Liver (tissue), 10 donors: Measurements from ENCODE around the gene METAP2. TPM values are rescaled to one million over a fixed set of nuclear protein-coding genes. Genes with fewer than 3 reads are reported as not detected.

Experiments
- DNase-seq: peaks from one replicate; pipeline ENCODE4 v3.0.0-alpha.2; 2017; ENCODE audit warnings: low spot score
- H3K27ac ChIP-seq, 2 donors: one replicate each; pipeline ENCODE4 v1.7.0; 2013; ENCODE audit warnings: inconsistent platforms in 2 of 2, low read length in 2 of 2, control low read depth in 1 of 2, low read depth in 1 of 2, mild to moderate bottlenecking in 1 of 2
- H3K27me3 ChIP-seq, 4 donors: one replicate each; pipeline versions ENCODE4 v1.6.1 to v1.7.0; 2013; ENCODE audit warnings: low read length in 3 of 4, inconsistent platforms in 1 of 4, mild to moderate bottlenecking in 1 of 4, moderate library complexity in 1 of 4; ENCODE audit not compliant: control insufficient read depth in 4 of 4, insufficient read depth in 4 of 4
- H3K36me3 ChIP-seq, 4 donors: one replicate each; pipeline versions ENCODE4 v1.6.1 to v1.7.0; 2013; ENCODE audit warnings: low read length in 3 of 4, mild to moderate bottlenecking in 3 of 4, low read depth in 1 of 4, moderate library complexity in 1 of 4; ENCODE audit not compliant: control insufficient read depth in 4 of 4, insufficient read depth in 3 of 4
- H3K4me1 ChIP-seq, 4 donors: one replicate each; pipeline versions ENCODE4 v1.6.1 to v1.7.0; 2013; ENCODE audit warnings: low read length in 3 of 4, mild to moderate bottlenecking in 3 of 4, moderate library complexity in 1 of 4; ENCODE audit not compliant: control insufficient read depth in 4 of 4, insufficient read depth in 4 of 4
- H3K4me3 ChIP-seq, 3 donors: one replicate each; pipeline versions ENCODE4 v1.6.1 to v1.7.0; 2013; ENCODE audit warnings: low read length in 3 of 3, control low read depth in 1 of 3, low read depth in 1 of 3, mild to moderate bottlenecking in 1 of 3
- H3K9ac ChIP-seq, 2 donors: one replicate each; pipeline ENCODE4 v1.7.0; 2013; ENCODE audit warnings: low read length in 2 of 2, mild to moderate bottlenecking in 2 of 2, moderate library complexity in 2 of 2, control low read depth in 1 of 2, low read depth in 1 of 2
- H3K9me3 ChIP-seq, 4 donors: one replicate each; pipeline versions ENCODE4 v1.6.1 to v1.7.0; 2013; ENCODE audit warnings: low read length in 3 of 4; ENCODE audit not compliant: control insufficient read depth in 4 of 4
- EGR1 ChIP-seq, 2 donors: IDR thresholded peaks; 2 replicates each; pipeline ENCODE4 v1.6.1; 2016 to 2018; ENCODE audit warnings: antibody characterized with exemption in 2 of 2, low read depth in 2 of 2
- FOXA1 ChIP-seq: IDR thresholded peaks from 2 replicates; pipeline ENCODE4 v1.6.1; 2016; ENCODE audit warnings: antibody characterized with exemption
- FOXA2 ChIP-seq: IDR thresholded peaks from 2 replicates; pipeline ENCODE4 v1.6.1; 2016; ENCODE audit warnings: antibody characterized with exemption
- HNF4A ChIP-seq, 2 donors: conservative IDR thresholded peaks; 2 replicates each; pipeline ENCODE4 v1.6.1; 2016; ENCODE audit warnings: antibody characterized with exemption in 2 of 2, mild to moderate bottlenecking in 2 of 2
- HNF4G ChIP-seq: IDR thresholded peaks from 2 replicates; pipeline ENCODE4 v1.6.1; 2016; ENCODE audit warnings: antibody characterized with exemption
- MAX ChIP-seq: IDR thresholded peaks from 2 replicates; pipeline ENCODE4 v1.6.1; 2016; ENCODE audit warnings: antibody characterized with exemption
- NR2F2 ChIP-seq: IDR thresholded peaks from 2 replicates; pipeline ENCODE4 v1.6.1; 2016; ENCODE audit warnings: antibody characterized with exemption
- RAD21 ChIP-seq, 2 donors: IDR thresholded peaks; 2 replicates each; pipeline ENCODE4 v1.6.1; 2016; ENCODE audit warnings: antibody characterized with exemption in 2 of 2, mild to moderate bottlenecking in 2 of 2
- REST ChIP-seq: IDR thresholded peaks from 2 replicates; pipeline ENCODE4 v1.6.1; 2016; ENCODE audit warnings: antibody characterized with exemption, mild to moderate bottlenecking
- SP1 ChIP-seq: IDR thresholded peaks from 2 replicates; pipeline ENCODE4 v1.6.1; 2018; ENCODE audit warnings: antibody characterized with exemption, mild to moderate bottlenecking
- ZBTB33 ChIP-seq: IDR thresholded peaks from 2 replicates; pipeline ENCODE4 v1.6.1; 2016; ENCODE audit warnings: antibody characterized with exemption
- WGBS: extraction: QIAGEN DNeasy Blood & Tissue Kit; methylation state at CpG from one replicate; pipeline ENCODE4 v1.1.7; 2013; 5-methylcytosine and 5-hydroxymethylcytosine counted together
- polyA plus RNA-seq, 2 donors: library from polyadenylated mRNA; stranded (reverse) in 1 of 2; unstranded in 1 of 2; fragments of 200-250 nt in 1 of 2; fragments of >200 nt in 1 of 2; fragmentation: Nextera tagmentation in 1 of 2; extraction: Ambion mirVana in 1 of 2; gene quantifications; one replicate each; pipeline versions ENCODE4 v1.2.1 to v1.2.3, GENCODE V29; 2013 to 2015
- small RNA-seq: library from RNA; depleted of rRNA; stranded (forward); fragments of <200 nt; gene quantifications from one replicate; pipeline ENCODE3, GENCODE V24; 2014
- total RNA-seq, 2 donors: library from RNA; depleted of rRNA; stranded (reverse); fragments of >200 nt; gene quantifications; one replicate each; pipeline ENCODE4 v1.2.3, GENCODE V29; 2014
- donor health status: healthy.
- donor health status: healthy.
- donor health status: healthy.
- donor health status: healthy.
- donor health status: healthy.

Gene METAP2
- total and polyA plus RNA-seq, 4 donors: 31.2 to 45.7 (median 35.7) TPM

GRCh38 chr12:95557625-95558024 lies 83.7 kb downstream of the METAP2 start:
- Histone ChIP-seq H3K27ac (no peak overlapping the region), H3K27me3 (no peaks in the 10 kb centered on the region), H3K4me3 (no peak overlapping the region), H3K9ac (no peak overlapping the region), H3K9me3 (no peaks in the 10 kb centered on the region), H3K4me1 (no peaks in the 10 kb centered on the region), H3K36me3 (no peaks in the 10 kb centered on the region)
- TF ChIP-seq HNF4G: no peak
- no peak for TF ChIP-seq NR2F2
- no peak for TF ChIP-seq EGR1 (IDR thresholded peaks at IDR 0.05; ENCODE audit: low read depth in 2 of 2)
- no peak for TF ChIP-seq FOXA2
- no peak for TF ChIP-seq ZBTB33
- TF ChIP-seq FOXA1: no peak
- no peak for TF ChIP-seq MAX
- TF ChIP-seq RAD21 (IDR thresholded peaks at IDR 0.05): no peak
- TF ChIP-seq SP1: no peak
- no peak for TF ChIP-seq HNF4A (conservative IDR thresholded peaks at IDR 0.05)
- TF ChIP-seq REST: no peak
- 89% methylated on average over 1 of the region's 1 CpG for WGBS
- DNase-seq: no peak

Small RNA genes lying within 50 kb of the gene (small RNA-seq; reads per million reads assigned to genes)
- not detected for gene RNU6-735P

Other genes with a start within 250 kb of the METAP2 start
- gene USP44, start 77.3 kb downstream of the METAP2 start, total RNA-seq: under 1 TPM in 1 of 2 donors, not detected in 1; 0.33 TPM
- gene USP44, start 77.3 kb downstream of the METAP2 start, polyA plus RNA-seq: under 1 TPM; 0.03 to 0.14 TPM